GM12874 (cell line): Measurements from ENCODE around the gene GPRIN3.

Experiments
- TF ChIP-seq, protein P1 (sequence below): IDR thresholded peaks from 2 replicates; pipeline ENCODE4 v1.5.1; 2011; ENCODE audit warnings: low read depth, mild to moderate bottlenecking, control low read depth, low read length, moderate library complexity; ENCODE audit not compliant: insufficient read depth

Gene GPRIN3

DNA sequence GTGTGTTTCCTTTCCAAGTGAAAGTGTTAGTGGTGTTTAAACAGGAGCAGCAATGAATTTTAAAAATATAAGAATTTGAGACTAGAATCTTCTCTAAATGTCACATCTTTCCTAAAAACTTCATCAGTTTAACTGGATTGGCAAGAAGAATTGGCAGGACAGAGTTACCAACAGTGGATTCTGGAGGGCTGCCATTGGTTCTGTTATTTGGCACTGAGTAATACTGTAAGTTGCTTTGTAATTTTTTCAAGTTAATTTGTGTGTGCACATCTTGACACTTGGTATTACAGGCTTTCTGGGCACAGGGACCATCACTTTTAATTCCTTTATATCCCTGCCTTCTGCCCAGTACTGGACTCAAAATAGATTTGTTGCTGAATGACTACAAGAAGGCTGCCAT is 4.5 kb upstream of the GPRIN3 start:
- TF ChIP-seq, protein P1, sequence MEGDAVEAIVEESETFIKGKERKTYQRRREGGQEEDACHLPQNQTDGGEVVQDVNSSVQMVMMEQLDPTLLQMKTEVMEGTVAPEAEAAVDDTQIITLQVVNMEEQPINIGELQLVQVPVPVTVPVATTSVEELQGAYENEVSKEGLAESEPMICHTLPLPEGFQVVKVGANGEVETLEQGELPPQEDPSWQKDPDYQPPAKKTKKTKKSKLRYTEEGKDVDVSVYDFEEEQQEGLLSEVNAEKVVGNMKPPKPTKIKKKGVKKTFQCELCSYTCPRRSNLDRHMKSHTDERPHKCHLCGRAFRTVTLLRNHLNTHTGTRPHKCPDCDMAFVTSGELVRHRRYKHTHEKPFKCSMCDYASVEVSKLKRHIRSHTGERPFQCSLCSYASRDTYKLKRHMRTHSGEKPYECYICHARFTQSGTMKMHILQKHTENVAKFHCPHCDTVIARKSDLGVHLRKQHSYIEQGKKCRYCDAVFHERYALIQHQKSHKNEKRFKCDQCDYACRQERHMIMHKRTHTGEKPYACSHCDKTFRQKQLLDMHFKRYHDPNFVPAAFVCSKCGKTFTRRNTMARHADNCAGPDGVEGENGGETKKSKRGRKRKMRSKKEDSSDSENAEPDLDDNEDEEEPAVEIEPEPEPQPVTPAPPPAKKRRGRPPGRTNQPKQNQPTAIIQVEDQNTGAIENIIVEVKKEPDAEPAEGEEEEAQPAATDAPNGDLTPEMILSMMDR = no peak

DNA sequence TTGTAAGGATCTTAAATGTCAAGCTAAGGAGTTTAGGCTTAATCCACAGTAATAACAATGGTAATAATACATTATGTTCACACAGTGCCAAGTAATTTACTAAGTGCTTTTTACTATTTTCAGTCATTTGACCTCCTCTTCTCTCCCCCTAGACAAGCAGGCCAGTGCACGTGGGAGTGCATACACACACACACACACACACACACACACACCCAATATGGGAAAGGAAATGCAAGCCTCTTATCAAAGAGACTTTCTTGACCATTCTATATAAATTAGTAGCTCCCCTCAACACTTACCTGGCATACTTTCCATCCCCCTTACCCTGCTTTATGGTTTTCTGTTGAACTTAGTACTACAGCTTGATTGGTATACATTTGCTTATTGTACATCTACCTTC is 3.8 kb upstream of the GPRIN3 start:
- TF ChIP-seq, protein P1 = no peak

DNA sequence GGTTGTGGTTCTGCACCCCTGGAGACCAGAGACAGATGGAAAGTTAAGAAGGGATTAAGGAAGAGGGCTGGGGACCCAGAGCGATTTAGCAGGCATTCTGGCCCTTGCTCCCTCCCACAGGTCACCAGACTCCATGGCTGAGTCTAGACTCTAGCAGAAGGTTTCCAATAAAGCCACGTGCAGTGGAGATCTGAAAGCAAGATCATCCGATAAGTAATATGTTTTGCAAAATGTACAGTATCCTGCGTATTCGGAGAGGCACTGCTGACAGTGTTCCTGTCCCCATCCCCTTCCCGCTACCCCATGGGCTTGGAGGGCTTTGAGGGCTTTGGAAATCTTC is 531 bp upstream of the GPRIN3 start:
- TF ChIP-seq, protein P1 = no peak

DNA sequence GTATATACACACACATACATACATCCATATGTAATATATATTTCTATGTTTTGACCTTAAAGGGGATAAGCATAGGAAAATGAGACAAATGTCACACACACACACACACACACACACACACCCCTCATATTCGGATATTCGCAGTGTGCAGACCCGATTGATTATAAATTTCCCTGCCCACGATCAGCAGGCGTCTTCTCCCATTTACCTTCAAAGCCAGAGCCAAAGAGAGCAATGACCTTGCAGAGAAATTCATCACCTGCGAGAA is 488 bp downstream of the GPRIN3 start:
- TF ChIP-seq, protein P1 = no peak

DNA sequence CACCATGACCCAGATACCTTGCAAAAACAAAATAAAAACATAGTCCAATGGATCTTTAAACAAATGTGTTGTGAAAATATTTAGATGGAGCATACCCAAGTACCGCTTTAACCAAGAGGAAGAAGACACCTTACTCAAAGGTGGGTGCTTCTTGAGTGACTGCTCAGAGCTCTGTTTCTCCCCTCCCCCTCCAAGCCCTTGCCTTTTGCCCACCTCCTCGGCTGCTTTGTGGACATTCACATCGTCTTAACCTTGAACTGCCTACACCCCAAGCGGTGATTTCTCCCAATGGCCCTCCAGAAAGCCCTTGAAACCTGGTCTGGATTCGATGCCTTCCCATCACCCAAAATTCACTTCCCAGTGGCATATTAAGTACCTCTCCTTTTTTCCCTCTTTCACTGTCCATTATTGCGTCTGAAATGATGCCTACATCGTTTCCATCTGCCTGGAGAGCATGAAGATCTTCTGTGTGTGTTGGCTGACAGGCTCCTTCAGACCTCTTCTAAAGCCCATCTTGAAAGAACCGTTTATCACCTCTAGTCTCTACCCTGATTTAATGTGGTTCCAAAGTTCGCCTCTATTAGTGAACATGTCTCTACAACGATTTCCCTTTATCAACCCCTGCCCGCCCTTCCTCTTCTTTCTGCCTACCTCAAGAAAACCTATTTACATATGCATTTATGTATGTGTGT is 968 bp downstream of the GPRIN3 start:
- TF ChIP-seq, protein P1 = no peak

DNA sequence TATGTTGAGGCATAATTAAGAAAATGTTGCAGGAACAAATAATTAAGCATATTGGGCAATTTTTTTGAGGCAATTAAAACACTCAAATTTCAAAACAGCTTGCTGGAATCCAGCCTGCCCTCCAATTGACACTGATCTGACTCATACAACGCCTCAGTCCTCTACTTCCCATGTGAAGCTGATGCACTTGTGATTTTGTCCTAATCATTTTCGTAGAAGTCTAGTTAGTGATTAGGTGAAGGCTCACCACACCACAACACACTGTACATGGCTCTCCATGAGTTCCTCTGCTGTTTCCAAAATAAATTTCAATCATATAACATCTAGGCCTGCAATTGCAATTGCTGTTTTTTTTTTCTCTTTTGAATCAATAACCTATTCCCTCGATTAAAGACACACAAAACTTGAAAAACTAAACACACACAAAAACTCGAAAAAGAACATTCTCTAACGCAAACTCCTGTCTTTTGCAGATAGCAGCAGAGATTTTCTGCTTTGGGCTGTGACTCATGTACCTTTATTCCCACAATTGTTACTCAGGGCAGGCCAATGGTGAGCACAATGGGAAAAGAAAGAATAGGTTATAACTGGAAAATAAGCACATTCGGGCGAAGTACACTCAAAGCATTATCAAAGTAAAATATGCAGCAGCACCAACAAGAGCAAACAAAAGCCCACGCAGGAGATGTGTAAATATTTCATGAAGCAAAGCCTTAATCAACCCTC is 1.7 kb downstream of the GPRIN3 start:
- TF ChIP-seq, protein P1 = no peak

DNA sequence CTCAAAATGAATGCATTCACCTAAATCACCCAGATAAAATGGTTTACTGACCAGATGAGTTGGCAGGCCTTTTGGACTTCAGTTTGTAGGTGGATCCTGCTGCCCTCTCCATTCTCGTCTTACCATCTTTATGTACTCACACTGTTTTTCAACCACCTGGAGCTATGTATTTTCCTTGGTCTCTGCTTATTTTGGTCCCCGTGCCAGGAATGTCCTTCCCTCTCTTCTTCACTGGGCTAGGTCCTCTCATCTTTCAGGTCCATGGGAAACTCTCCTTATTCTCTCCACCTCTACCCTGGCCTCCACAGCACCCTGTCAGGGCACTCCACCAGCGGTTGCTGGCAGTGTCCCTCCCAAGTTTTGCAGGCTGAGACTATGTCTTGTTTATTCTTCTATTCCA is 2.6 kb downstream of the GPRIN3 start:
- TF ChIP-seq, protein P1 = no peak
